Endodermal cell (in vitro differentiated cells): ENCODE results near the gene TYK2. TPM values are rescaled to one million over a fixed set of nuclear protein-coding genes. Genes with fewer than 3 reads are reported as not detected.

Experiments
- DNase-seq: peaks from one replicate; pipeline ENCODE4 v3.0.0-alpha.2; 2017
- H3K27ac ChIP-seq: 2 replicates; pipeline ENCODE4 v1.5.1; 2013; ENCODE audit warnings: mild to moderate bottlenecking, low read depth, low read length, moderate library complexity
- H3K27me3 ChIP-seq: 2 replicates; pipeline ENCODE4 v1.6.1; 2013; ENCODE audit warnings: mild to moderate bottlenecking, low read length, moderate library complexity; ENCODE audit not compliant: insufficient read depth, control insufficient read depth, poor library complexity, severe bottlenecking
- H3K36me3 ChIP-seq: 2 replicates; pipeline ENCODE4 v1.7.0; 2013; ENCODE audit warnings: mild to moderate bottlenecking, low read length, moderate library complexity; ENCODE audit not compliant: control insufficient read depth, insufficient read depth
- H3K4me1 ChIP-seq: one replicate; pipeline ENCODE4 v1.7.0; 2013; ENCODE audit warnings: low read length; ENCODE audit not compliant: control insufficient read depth, insufficient read depth
- H3K4me3 ChIP-seq: 2 replicates; pipeline ENCODE4 v1.5.1; 2013; ENCODE audit warnings: mild to moderate bottlenecking, low read length, moderate library complexity
- H3K9ac ChIP-seq: 2 replicates; pipeline ENCODE4 v1.6.1; 2013; ENCODE audit warnings: mild to moderate bottlenecking, low read length, moderate library complexity; ENCODE audit not compliant: poor library complexity, severe bottlenecking; ENCODE audit errors: extremely low read depth
- H3K9me3 ChIP-seq: 2 replicates; pipeline ENCODE4 v1.6.1; 2013; ENCODE audit warnings: mild to moderate bottlenecking, low read length, moderate library complexity; ENCODE audit not compliant: control insufficient read depth
- H3K27ac Mint-ChIP-seq: 2 replicates; pipeline ENCODE4 v1.8.0; 2020; ENCODE audit warnings: mixed read lengths
- H3K27me3 Mint-ChIP-seq: 2 replicates; pipeline ENCODE4 v1.8.0; 2021; ENCODE audit warnings: mild to moderate bottlenecking, mixed read lengths; ENCODE audit not compliant: insufficient read depth
- H3K36me3 Mint-ChIP-seq: 2 replicates; pipeline ENCODE4 v1.8.0; 2020; ENCODE audit warnings: low read depth, mixed read lengths
- H3K4me1 Mint-ChIP-seq: 2 replicates; pipeline ENCODE4 v1.8.0; 2020; ENCODE audit warnings: mixed read lengths
- H3K4me3 Mint-ChIP-seq: 2 replicates; pipeline ENCODE4 v1.8.0; 2020; ENCODE audit warnings: mild to moderate bottlenecking, moderate library complexity, mixed read lengths
- H3K9me3 Mint-ChIP-seq: 2 replicates; pipeline ENCODE4 v1.8.0; 2020; ENCODE audit warnings: mild to moderate bottlenecking, mixed read lengths
- CTCF ChIP-seq: fragments of 200-600 bp; sonication (generic); conservative IDR thresholded peaks from 2 replicates; pipeline ENCODE4 v1.5.0; 2021; ENCODE audit warnings: antibody characterized with exemption, mild to moderate bottlenecking
- WGBS, 2 experiments: methylation state at CpG; one replicate each; pipeline versions ENCODE4 v1.1.5 to v1.1.7; 2013; ENCODE audit warnings: missing lambda C conversion rate in 2 of 2, mixed read lengths in 1 of 2; ENCODE audit not compliant: insufficient coverage in 1 of 2, insufficient read length in 1 of 2; 5-methylcytosine and 5-hydroxymethylcytosine counted together
- total RNA-seq, 2 donors: library from RNA; stranded (reverse); fragmentation: NEBNext Ultra II Directional in 1 of 2; extraction: Animal tissue kit (Norgen Biotek cat#: 25700) in 1 of 2; gene quantifications; 2 replicates in 1 of 2; 3 replicates in 1 of 2; pipeline ENCODE4 v1.2.1, GENCODE V29; 2021

The TYK2 gene
- total RNA-seq, 2 donors from 2014 or later, result 63.5 to 65.8 TPM

DNA sequence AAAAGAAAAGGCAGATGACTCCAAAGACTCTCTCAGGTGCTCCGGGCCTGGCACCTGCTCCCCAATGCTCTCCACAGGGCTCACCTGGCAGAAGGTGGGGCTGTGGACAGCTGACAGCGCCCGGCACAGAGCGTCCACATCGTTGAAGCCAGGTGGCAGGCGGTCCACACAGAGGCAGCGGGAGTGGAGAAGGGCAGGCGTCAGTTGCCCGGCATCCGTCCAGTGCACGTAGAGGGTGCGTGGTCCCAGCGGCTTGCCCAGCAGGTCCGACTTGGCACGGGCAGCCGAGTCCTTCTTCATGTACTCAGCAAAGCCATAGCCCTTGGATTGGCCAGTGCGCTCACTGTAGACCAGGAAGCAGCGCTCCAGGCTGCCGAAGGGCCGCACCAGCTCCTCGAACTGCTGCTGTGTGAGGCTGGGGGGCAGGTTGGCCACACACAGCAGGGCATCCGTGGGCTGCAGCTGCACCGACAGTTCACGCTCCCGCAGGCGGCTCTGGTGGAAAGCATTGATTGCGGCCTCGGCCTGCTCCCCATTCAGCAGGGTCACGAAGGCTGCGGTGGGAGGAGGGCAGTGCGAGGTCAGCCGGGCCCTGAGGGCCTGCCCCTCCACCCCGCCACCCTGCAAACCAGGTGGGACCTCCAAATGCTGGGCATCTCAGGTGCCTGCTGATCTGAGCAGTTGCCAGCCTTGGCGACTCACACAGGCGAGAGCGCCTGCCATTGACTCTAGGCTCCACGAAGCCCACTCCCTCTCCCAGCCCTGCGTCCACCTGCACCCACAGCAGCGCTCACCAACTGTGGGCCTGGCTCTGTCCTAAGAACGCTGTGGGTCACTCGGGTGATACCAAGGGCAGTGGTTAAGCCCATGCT, 51.6 kb downstream of the TYK2 start:
- H3K27me3 Mint-ChIP-seq, result no peaks in the 10 kb centered on the region
- H3K27ac Mint-ChIP-seq, result no peak overlapping the region
- Histone ChIP-seq H3K4me3 (no peak overlapping the region), H3K27ac (no peak overlapping the region), H3K4me1 (peaks cover 3% of the 10 kb centered on the region), H3K27me3 (no peaks in the 10 kb centered on the region), H3K36me3 (peaks cover 38% of the 10 kb centered on the region), H3K9ac (no peak overlapping the region), H3K9me3 (no peaks in the 10 kb centered on the region)
- H3K4me1 Mint-ChIP-seq, result peaks cover 7% of the 10 kb centered on the region
- no peak overlapping the region for H3K4me3 Mint-ChIP-seq
- DNase-seq, result no peak
- 94 to 96% methylated on average over 25 to 41 of the region's 41 CpGs for WGBS, 2 experiments
- no peaks in the 10 kb centered on the region for H3K9me3 Mint-ChIP-seq
- peaks cover 43% of the 10 kb centered on the region for H3K36me3 Mint-ChIP-seq
- no peak for TF ChIP-seq CTCF

DNA sequence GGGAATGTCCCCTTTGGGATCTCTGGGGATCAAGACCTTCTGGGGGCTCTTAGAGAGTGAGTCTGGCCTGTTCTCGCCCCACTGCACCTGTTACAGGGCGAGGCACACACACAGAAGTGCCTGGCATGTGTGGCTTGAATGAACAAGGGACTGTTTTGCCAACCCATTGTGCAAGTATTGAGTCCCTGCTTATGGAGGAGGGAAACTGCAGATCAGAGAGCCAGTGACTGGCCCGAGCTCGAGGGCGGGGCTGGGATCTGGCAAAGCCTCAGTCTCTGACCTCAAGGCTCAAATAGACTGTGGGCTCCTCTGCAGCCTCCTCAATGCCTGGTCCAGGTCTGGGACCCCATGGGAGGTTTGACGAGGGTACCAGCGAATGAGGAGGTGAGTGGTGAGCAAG, 52.6 kb downstream of the TYK2 start:
- H3K4me1 Mint-ChIP-seq, result peaks cover 7% of the 10 kb centered on the region
- no peak overlapping the region for H3K4me3 Mint-ChIP-seq

GRCh38 chr19:10325732-10326131, 54.6 kb downstream of the TYK2 start:
- Histone ChIP-seq H3K4me1 (no peaks in the 10 kb centered on the region), H3K9ac (no peak overlapping the region), H3K4me3 (no peak overlapping the region), H3K27ac (no peak overlapping the region), H3K27me3 (no peaks in the 10 kb centered on the region), H3K9me3 (no peaks in the 10 kb centered on the region), H3K36me3 (peaks cover 54% of the 10 kb centered on the region)
- no peak for TF ChIP-seq CTCF
- H3K9me3 Mint-ChIP-seq, result no peaks in the 10 kb centered on the region
- H3K27me3 Mint-ChIP-seq, result no peaks in the 10 kb centered on the region
- H3K4me3 Mint-ChIP-seq, result no peak overlapping the region
- no peak overlapping the region for H3K27ac Mint-ChIP-seq
- WGBS, 2 experiments, result 95 to 96% methylated on average over 5 to 8 of the region's 8 CpGs
- no peaks in the 10 kb centered on the region for H3K4me1 Mint-ChIP-seq
- peaks cover 51% of the 10 kb centered on the region for H3K36me3 Mint-ChIP-seq
- DNase-seq, result no peak

More for the DNA sequence above, 52.6 kb downstream of the TYK2 start:
- no peaks in the 10 kb centered on the region for H3K9me3 ChIP-seq
- no peak overlapping the region for H3K4me3 ChIP-seq
- Mint-ChIP-seq H3K27ac (no peak overlapping the region), H3K27me3 (no peaks in the 10 kb centered on the region), H3K36me3 (peaks cover 43% of the 10 kb centered on the region), H3K9me3 (no peaks in the 10 kb centered on the region)
- no peak for DNase-seq
- H3K36me3 ChIP-seq, result peaks cover 38% of the 10 kb centered on the region
- TF ChIP-seq CTCF, result no peak
- H3K9ac ChIP-seq, result no peak overlapping the region
- no peak overlapping the region for H3K27ac ChIP-seq
- no peaks in the 10 kb centered on the region for H3K27me3 ChIP-seq
- 96 to 100% methylated on average over 2 to 7 of the region's 7 CpGs for WGBS, 2 experiments
- peaks cover 3% of the 10 kb centered on the region for H3K4me1 ChIP-seq
